ENCODE results near the gene SLC12A6.

SLC12A6 gene

DNA sequence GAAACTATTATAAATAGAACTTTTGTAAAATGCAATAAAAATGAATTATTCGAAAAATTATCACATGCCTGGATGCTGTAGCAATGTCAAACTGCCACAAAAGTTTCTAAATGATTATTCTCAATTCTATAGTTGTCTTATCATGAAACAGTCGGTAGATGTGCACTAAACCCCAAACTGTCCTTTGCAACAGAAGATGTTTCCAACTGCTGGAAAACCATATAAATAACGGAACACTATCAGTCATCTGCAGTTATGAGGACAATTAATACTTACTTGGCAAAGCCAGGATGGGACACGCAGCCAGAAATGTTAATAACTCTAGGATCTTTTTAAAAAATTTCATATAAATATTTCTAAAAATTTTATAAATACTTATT is 95.3 kb downstream of the SLC12A6 start:
- ChIA-PET CTCF (interaction anchor here (0.9 to 1.7 kb wide), 5 partner anchors 9 to 126 kb away, joined by 3 to 12 read pairs (median 5); no protein-coding TSS in a partner anchor), POLR2A (no interaction called here)
- Histone ChIP-seq H3K4me1 (ENCODE audit: control insufficient read depth, insufficient read depth, low read length) (no peaks in the 10 kb centered on the region), H3K9me3 (ENCODE audit: control insufficient read depth, insufficient read depth, low read depth, low read length) (no peaks in the 10 kb centered on the region), H3K36me3 (ENCODE audit: control insufficient read depth in 2 of 2, insufficient read depth in 1 of 2, low read length in 2 of 2) (peaks cover 0 to 27% of the 10 kb centered on the region in 2 experiments; a peak in 1 of 3 replicates), H3K4me3 (ENCODE audit: low read depth, low read length) (no peak overlapping the region), H3K27ac (ENCODE audit: extremely low read depth, low read depth, low read length) (no peak overlapping the region)
- no peak for TF ChIP-seq OVOL3 (tag by site-specific recombination; IDR thresholded peaks at IDR 0.05)

DNA sequence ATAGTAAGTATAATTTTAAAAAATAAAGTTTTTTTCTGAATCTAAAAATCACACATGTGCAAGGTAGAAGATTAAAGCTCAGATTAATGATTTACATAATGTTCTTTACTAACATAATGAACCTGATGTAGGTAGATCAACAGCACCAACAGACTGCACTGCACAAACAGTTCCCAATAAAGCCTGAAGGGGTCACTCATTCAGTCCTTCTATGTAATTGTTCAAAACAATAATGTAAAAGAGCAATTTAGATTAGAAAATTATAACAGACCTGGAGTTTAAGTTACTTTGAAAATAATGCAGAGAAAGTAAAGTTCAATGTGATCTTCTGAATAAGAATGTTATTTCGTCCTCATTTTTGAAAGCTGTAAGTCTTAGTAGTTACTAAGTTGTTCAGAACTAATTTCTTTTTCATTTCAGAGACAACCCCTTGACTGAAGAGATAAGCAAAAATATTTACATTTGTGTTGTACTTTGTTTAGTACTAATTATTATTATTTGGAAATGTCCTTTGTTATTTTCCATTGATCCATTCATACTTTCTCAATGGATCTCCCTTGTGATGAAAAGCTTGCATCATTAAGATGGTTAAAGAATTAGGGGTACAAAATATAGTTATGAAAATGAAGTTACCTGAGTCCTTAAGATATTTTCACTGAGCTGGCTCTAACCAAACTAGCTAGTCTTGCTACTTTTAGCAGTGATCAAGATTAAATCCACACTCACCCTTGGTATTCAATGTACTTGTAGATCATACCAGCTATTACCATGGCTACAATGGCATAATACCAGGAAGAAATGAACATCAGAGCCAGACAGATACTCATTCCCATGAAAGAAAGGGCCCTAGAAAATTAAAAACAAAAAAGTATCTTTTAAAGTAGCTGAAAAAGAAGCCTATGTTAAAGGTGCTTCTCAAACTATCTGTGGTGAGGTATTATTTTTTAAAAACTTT is 95.9 kb downstream of the SLC12A6 start:
- Histone ChIP-seq H3K36me3 (ENCODE audit: control insufficient read depth in 2 of 2, insufficient read depth in 1 of 2, low read length in 2 of 2) (peaks cover 0 to 31% of the 10 kb centered on the region in 2 experiments; a peak in 1 of 3 replicates), H3K4me1 (ENCODE audit: control insufficient read depth, insufficient read depth, low read length) (no peaks in the 10 kb centered on the region), H3K4me3 (ENCODE audit: low read depth, low read length) (no peak overlapping the region), H3K27ac (ENCODE audit: extremely low read depth, low read depth, low read length) (no peak overlapping the region), H3K9me3 (ENCODE audit: control insufficient read depth, insufficient read depth, low read depth, low read length) (no peaks in the 10 kb centered on the region)
- CTCF ChIA-PET: interaction anchor here (0.5 to 1.7 kb wide), 12 partner anchors 8 to 198 kb away, joined by 3 to 12 read pairs (median 4); no protein-coding TSS in a partner anchor
- TF ChIP-seq ZNF621 (tag by site-specific recombination; IDR thresholded peaks at IDR 0.05): no peak
- peak; percentile 8 for TF ChIP-seq ZNF654 (tag by site-specific recombination; IDR thresholded peaks at IDR 0.05; ENCODE audit: low read depth)
- POLR2A ChIA-PET: no interaction called here

DNA sequence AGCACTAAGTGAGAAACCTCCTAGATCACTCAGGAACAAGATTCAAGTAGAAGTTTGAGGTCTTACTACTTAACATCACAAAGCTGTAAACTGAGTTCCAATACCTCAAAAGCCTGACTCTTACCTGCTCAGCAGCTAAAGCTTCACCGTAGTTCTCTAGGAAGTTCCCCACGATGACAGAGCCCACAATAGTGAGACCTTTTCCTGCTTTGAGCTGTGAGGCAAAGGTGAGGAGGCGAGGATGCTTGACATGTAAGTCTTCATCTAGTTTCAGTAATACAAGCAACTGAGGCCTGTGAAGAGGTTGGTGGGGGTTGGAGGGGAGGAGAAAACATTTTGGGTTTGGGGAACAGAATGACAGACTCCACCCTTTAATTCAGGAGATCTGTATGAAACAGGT is 97.0 kb downstream of the SLC12A6 start:
- peaks cover 0 to 42% of the 10 kb centered on the region in 2 experiments; a peak in 1 of 3 replicates for H3K36me3 ChIP-seq (ENCODE audit: control insufficient read depth in 2 of 2, insufficient read depth in 1 of 2, low read length in 2 of 2)
- no peak overlapping the region for H3K4me3 ChIP-seq (ENCODE audit: low read depth, low read length)
- H3K27ac ChIP-seq (ENCODE audit: extremely low read depth, low read depth, low read length): no peak overlapping the region
- no peaks in the 10 kb centered on the region for H3K4me1 ChIP-seq (ENCODE audit: control insufficient read depth, insufficient read depth, low read length)
- ChIA-PET CTCF (interaction anchor here (0.7 to 1.1 kb wide), 2 partner anchors 78 to 102 kb away, joined by 3 read pairs; partner anchors contain the start of genes NOP10 and NUTM1), POLR2A (no interaction called here)
- TF ChIP-seq CTCF (tag by site-specific recombination; IDR thresholded peaks at IDR 0.05) (no peak), SALL2 (tag by site-specific recombination; IDR thresholded peaks at IDR 0.05; ENCODE audit: borderline replicate concordance) (no peak), MYNN (tag by site-specific recombination; IDR thresholded peaks at IDR 0.05; ENCODE audit: borderline replicate concordance) (no peak), WT1 (tag by site-specific recombination; IDR thresholded peaks at IDR 0.05) (no peak), HOXC10 (CRISPR knock-in tag; IDR thresholded peaks at IDR 0.05) (no peak), RBAK (tag by site-specific recombination; IDR thresholded peaks at IDR 0.05) (no peak), GLIS1 (tag by site-specific recombination; IDR thresholded peaks at IDR 0.05) (no peak), ZNF624 (tag by site-specific recombination; IDR thresholded peaks at IDR 0.05) (no peak), ZNF510 (tag by site-specific recombination; IDR thresholded peaks at IDR 0.05; ENCODE audit: insufficient replicate concordance) (no peak), ZNF16 (tag by site-specific recombination; IDR thresholded peaks at IDR 0.05; ENCODE audit: low read depth) (no peak), KLF10 (tag by site-specific recombination; IDR thresholded peaks at IDR 0.05) (no peak), ZNF623 (tag by site-specific recombination; IDR thresholded peaks at IDR 0.05) (no peak), REPIN1 (tag by site-specific recombination; IDR thresholded peaks at IDR 0.05; ENCODE audit: low read depth) (no peak), BCL11A (tag by site-specific recombination; IDR thresholded peaks at IDR 0.05; ENCODE audit: low read depth) (no peak)
- TF ChIP-seq, protein P1, sequence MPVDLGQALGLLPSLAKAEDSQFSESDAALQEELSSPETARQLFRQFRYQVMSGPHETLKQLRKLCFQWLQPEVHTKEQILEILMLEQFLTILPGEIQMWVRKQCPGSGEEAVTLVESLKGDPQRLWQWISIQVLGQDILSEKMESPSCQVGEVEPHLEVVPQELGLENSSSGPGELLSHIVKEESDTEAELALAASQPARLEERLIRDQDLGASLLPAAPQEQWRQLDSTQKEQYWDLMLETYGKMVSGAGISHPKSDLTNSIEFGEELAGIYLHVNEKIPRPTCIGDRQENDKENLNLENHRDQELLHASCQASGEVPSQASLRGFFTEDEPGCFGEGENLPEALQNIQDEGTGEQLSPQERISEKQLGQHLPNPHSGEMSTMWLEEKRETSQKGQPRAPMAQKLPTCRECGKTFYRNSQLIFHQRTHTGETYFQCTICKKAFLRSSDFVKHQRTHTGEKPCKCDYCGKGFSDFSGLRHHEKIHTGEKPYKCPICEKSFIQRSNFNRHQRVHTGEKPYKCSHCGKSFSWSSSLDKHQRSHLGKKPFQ (tag by site-specific recombination; IDR thresholded peaks at IDR 0.05): no peak
- TF ChIP-seq, protein P2, sequence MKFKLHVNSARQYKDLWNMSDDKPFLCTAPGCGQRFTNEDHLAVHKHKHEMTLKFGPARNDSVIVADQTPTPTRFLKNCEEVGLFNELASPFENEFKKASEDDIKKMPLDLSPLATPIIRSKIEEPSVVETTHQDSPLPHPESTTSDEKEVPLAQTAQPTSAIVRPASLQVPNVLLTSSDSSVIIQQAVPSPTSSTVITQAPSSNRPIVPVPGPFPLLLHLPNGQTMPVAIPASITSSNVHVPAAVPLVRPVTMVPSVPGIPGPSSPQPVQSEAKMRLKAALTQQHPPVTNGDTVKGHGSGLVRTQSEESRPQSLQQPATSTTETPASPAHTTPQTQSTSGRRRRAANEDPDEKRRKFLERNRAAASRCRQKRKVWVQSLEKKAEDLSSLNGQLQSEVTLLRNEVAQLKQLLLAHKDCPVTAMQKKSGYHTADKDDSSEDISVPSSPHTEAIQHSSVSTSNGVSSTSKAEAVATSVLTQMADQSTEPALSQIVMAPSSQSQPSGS (tag by site-specific recombination; IDR thresholded peaks at IDR 0.05; ENCODE audit: low read depth): no peak
- TF ChIP-seq, protein P3, sequence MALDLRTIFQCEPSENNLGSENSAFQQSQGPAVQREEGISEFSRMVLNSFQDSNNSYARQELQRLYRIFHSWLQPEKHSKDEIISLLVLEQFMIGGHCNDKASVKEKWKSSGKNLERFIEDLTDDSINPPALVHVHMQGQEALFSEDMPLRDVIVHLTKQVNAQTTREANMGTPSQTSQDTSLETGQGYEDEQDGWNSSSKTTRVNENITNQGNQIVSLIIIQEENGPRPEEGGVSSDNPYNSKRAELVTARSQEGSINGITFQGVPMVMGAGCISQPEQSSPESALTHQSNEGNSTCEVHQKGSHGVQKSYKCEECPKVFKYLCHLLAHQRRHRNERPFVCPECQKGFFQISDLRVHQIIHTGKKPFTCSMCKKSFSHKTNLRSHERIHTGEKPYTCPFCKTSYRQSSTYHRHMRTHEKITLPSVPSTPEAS (tag by site-specific recombination; IDR thresholded peaks at IDR 0.05): no peak
- H3K9me3 ChIP-seq (ENCODE audit: control insufficient read depth, insufficient read depth, low read depth, low read length): no peaks in the 10 kb centered on the region
